Measurements from ENCODE around the gene MCM9.

DNA sequence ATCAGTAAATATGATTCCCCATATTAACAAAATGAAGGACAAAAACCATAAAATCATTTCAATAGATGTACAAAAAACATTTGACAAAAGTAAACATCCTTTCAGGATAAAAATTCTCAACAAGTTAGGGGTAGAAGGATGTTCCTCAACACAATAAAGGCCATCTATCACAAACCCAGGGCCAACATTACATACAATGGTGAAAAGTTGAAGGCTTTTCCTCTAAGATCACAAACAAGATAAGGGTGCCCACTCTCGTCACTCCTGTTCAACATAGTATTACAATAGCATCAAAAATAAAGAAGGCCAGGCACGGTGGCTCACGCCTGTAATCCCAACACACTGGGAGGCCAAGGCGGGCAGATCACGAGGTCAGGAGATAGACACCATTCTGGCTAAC is 63.6 kb downstream of the MCM9 start:
- TF ChIP-seq, protein P1, sequence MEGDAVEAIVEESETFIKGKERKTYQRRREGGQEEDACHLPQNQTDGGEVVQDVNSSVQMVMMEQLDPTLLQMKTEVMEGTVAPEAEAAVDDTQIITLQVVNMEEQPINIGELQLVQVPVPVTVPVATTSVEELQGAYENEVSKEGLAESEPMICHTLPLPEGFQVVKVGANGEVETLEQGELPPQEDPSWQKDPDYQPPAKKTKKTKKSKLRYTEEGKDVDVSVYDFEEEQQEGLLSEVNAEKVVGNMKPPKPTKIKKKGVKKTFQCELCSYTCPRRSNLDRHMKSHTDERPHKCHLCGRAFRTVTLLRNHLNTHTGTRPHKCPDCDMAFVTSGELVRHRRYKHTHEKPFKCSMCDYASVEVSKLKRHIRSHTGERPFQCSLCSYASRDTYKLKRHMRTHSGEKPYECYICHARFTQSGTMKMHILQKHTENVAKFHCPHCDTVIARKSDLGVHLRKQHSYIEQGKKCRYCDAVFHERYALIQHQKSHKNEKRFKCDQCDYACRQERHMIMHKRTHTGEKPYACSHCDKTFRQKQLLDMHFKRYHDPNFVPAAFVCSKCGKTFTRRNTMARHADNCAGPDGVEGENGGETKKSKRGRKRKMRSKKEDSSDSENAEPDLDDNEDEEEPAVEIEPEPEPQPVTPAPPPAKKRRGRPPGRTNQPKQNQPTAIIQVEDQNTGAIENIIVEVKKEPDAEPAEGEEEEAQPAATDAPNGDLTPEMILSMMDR (IDR thresholded peaks at IDR 0.05; ENCODE audit: low read depth, low read length): no peak
- TF ChIP-seq, protein P2, sequence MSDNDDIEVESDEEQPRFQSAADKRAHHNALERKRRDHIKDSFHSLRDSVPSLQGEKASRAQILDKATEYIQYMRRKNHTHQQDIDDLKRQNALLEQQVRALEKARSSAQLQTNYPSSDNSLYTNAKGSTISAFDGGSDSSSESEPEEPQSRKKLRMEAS (IDR thresholded peaks at IDR 0.05; ENCODE audit: low read depth, low read length): no peak
- TF ChIP-seq POLR2A (IDR thresholded peaks at IDR 0.05; ENCODE audit: extremely low read depth, insufficient read length): no peak

All from NB4 (cell line).